Liver (tissue), 9 donors: ENCODE data around the gene ABCA4. TPM values are rescaled to one million over a fixed set of nuclear protein-coding genes. Genes with fewer than 3 reads are reported as not detected.

Source experiments
- DNase-seq: peaks from one replicate; pipeline ENCODE4 v3.0.0-alpha.2; 2017; ENCODE audit warnings: low spot score
- H3K27ac ChIP-seq, 2 donors: one replicate each; pipeline ENCODE4 v1.7.0; 2013; ENCODE audit warnings: inconsistent platforms in 2 of 2, low read length in 2 of 2, control low read depth in 1 of 2, low read depth in 1 of 2, mild to moderate bottlenecking in 1 of 2
- H3K27me3 ChIP-seq, 4 donors: one replicate each; pipeline versions ENCODE4 v1.6.1 to v1.7.0; 2013; ENCODE audit warnings: low read length in 3 of 4, inconsistent platforms in 1 of 4, mild to moderate bottlenecking in 1 of 4, moderate library complexity in 1 of 4; ENCODE audit not compliant: control insufficient read depth in 4 of 4, insufficient read depth in 4 of 4
- H3K36me3 ChIP-seq, 4 donors: one replicate each; pipeline versions ENCODE4 v1.6.1 to v1.7.0; 2013; ENCODE audit warnings: low read length in 3 of 4, mild to moderate bottlenecking in 3 of 4, low read depth in 1 of 4, moderate library complexity in 1 of 4; ENCODE audit not compliant: control insufficient read depth in 4 of 4, insufficient read depth in 3 of 4
- H3K4me1 ChIP-seq, 4 donors: one replicate each; pipeline versions ENCODE4 v1.6.1 to v1.7.0; 2013; ENCODE audit warnings: low read length in 3 of 4, mild to moderate bottlenecking in 3 of 4, moderate library complexity in 1 of 4; ENCODE audit not compliant: control insufficient read depth in 4 of 4, insufficient read depth in 4 of 4
- H3K4me3 ChIP-seq, 3 donors: one replicate each; pipeline versions ENCODE4 v1.6.1 to v1.7.0; 2013; ENCODE audit warnings: low read length in 3 of 3, control low read depth in 1 of 3, low read depth in 1 of 3, mild to moderate bottlenecking in 1 of 3
- H3K9ac ChIP-seq, 2 donors: one replicate each; pipeline ENCODE4 v1.7.0; 2013; ENCODE audit warnings: low read length in 2 of 2, mild to moderate bottlenecking in 2 of 2, moderate library complexity in 2 of 2, control low read depth in 1 of 2, low read depth in 1 of 2
- H3K9me3 ChIP-seq, 4 donors: one replicate each; pipeline versions ENCODE4 v1.6.1 to v1.7.0; 2013; ENCODE audit warnings: low read length in 3 of 4; ENCODE audit not compliant: control insufficient read depth in 4 of 4
- FOXA1 ChIP-seq: IDR thresholded peaks from 2 replicates; pipeline ENCODE4 v1.6.1; 2016; ENCODE audit warnings: antibody characterized with exemption
- FOXA2 ChIP-seq: IDR thresholded peaks from 2 replicates; pipeline ENCODE4 v1.6.1; 2016; ENCODE audit warnings: antibody characterized with exemption
- HNF4A ChIP-seq, 2 donors: conservative IDR thresholded peaks; 2 replicates each; pipeline ENCODE4 v1.6.1; 2016; ENCODE audit warnings: antibody characterized with exemption in 2 of 2, mild to moderate bottlenecking in 2 of 2
- JUND ChIP-seq, 2 donors: IDR thresholded peaks; 2 replicates each; pipeline ENCODE4 v1.6.1; 2016; ENCODE audit warnings: antibody characterized with exemption in 2 of 2
- NR2F2 ChIP-seq: IDR thresholded peaks from 2 replicates; pipeline ENCODE4 v1.6.1; 2016; ENCODE audit warnings: antibody characterized with exemption
- RAD21 ChIP-seq, 2 donors: IDR thresholded peaks; 2 replicates each; pipeline ENCODE4 v1.6.1; 2016; ENCODE audit warnings: antibody characterized with exemption in 2 of 2, mild to moderate bottlenecking in 2 of 2
- RXRA ChIP-seq, 2 donors: IDR thresholded peaks; 2 replicates each; pipeline ENCODE4 v1.6.1; 2017 to 2018; ENCODE audit warnings: antibody characterized with exemption in 2 of 2, mild to moderate bottlenecking in 1 of 2
- SP1 ChIP-seq: IDR thresholded peaks from 2 replicates; pipeline ENCODE4 v1.6.1; 2018; ENCODE audit warnings: antibody characterized with exemption, mild to moderate bottlenecking
- TAF1 ChIP-seq: conservative IDR thresholded peaks from 2 replicates; pipeline ENCODE4 v1.6.1; 2016; ENCODE audit warnings: antibody characterized with exemption, mild to moderate bottlenecking
- YY1 ChIP-seq: IDR thresholded peaks from 2 replicates; pipeline ENCODE4 v1.6.1; 2016; ENCODE audit warnings: antibody characterized with exemption, mild to moderate bottlenecking
- WGBS: extraction: QIAGEN DNeasy Blood & Tissue Kit; methylation state at CpG from one replicate; pipeline ENCODE4 v1.1.7; 2013; 5-methylcytosine and 5-hydroxymethylcytosine counted together
- polyA plus RNA-seq, 2 donors: library from polyadenylated mRNA; stranded (reverse) in 1 of 2; unstranded in 1 of 2; fragments of 200-250 nt in 1 of 2; fragments of >200 nt in 1 of 2; fragmentation: Nextera tagmentation in 1 of 2; extraction: Ambion mirVana in 1 of 2; gene quantifications; one replicate each; pipeline versions ENCODE4 v1.2.1 to v1.2.3, GENCODE V29; 2013 to 2015
- total RNA-seq, 2 donors: library from RNA; depleted of rRNA; stranded (reverse); fragments of >200 nt; gene quantifications; one replicate each; pipeline ENCODE4 v1.2.3, GENCODE V29; 2014
- TF ChIP-seq, protein P1 (sequence below): IDR thresholded peaks from 2 replicates; pipeline ENCODE4 v1.6.1; 2016; ENCODE audit warnings: antibody characterized with exemption
- TF ChIP-seq, protein P2 (sequence below): IDR thresholded peaks from 2 replicates; pipeline ENCODE4 v1.6.1; 2016; ENCODE audit warnings: antibody characterized with exemption
- TF ChIP-seq, protein P3 (sequence below): fragments of 150-350 bp; IDR thresholded peaks from 2 replicates; pipeline ENCODE4 v1.5.1; 2017; ENCODE audit warnings: improper control_type of control experiment, low read depth, low read length; ENCODE audit not compliant: missing input control
- TF ChIP-seq, protein P4 (sequence below): IDR thresholded peaks from 2 replicates; pipeline ENCODE4 v1.6.1; 2016; ENCODE audit warnings: antibody characterized with exemption
- TF ChIP-seq, protein P5 (sequence below): IDR thresholded peaks from 2 replicates; pipeline ENCODE4 v1.6.1; 2016; ENCODE audit warnings: antibody characterized with exemption, mild to moderate bottlenecking
- donor health status: healthy.
- donor health status: healthy.
- donor health status: healthy.
- donor health status: healthy.
- donor health status: healthy.

The ABCA4 gene
- total and polyA plus RNA-seq, 4 donors: 0.19 to 1.5 (median 0.38) TPM

DNA sequence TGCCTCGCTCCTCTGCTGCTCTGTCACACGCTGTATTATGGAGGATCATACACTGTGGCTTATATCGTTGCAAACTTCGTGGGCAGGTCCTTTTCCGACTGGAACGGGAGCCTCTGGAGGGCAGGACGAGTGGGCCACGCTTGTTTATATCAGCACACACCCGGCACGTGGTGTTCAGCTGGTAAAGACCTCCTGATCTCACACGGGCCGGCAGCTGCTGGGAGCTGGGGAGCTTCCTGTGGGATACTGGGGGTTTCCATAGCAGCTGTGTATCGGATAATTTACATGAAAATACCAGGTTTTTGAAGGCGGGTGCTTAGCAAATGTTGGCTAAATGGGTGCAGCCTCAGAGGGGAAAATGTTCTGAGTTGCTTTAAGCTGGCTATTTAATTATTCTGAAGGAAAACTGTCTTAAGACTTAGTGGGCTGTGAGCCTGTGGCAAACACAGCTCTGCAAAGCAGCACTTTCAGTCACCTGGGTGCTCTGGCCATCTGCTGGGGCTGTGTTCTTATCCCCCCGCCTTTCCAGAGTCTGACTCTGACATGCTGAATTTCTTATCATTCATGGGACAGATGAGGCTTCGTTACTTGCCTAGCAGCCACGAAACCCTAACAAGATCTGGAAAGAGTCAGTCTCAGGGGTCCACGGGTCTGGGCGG lies 108.1 kb downstream of the ABCA4 start:
- no peak for TF ChIP-seq JUND (IDR thresholded peaks at IDR 0.05)
- TF ChIP-seq YY1: no peak
- no peak for TF ChIP-seq TAF1
- TF ChIP-seq, protein P1, sequence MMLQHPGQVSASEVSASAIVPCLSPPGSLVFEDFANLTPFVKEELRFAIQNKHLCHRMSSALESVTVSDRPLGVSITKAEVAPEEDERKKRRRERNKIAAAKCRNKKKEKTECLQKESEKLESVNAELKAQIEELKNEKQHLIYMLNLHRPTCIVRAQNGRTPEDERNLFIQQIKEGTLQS: no peak
- no peak for TF ChIP-seq NR2F2
- no peak for TF ChIP-seq RAD21 (IDR thresholded peaks at IDR 0.05)
- TF ChIP-seq, protein P2, sequence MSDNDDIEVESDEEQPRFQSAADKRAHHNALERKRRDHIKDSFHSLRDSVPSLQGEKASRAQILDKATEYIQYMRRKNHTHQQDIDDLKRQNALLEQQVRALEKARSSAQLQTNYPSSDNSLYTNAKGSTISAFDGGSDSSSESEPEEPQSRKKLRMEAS: no peak
- TF ChIP-seq, protein P3, sequence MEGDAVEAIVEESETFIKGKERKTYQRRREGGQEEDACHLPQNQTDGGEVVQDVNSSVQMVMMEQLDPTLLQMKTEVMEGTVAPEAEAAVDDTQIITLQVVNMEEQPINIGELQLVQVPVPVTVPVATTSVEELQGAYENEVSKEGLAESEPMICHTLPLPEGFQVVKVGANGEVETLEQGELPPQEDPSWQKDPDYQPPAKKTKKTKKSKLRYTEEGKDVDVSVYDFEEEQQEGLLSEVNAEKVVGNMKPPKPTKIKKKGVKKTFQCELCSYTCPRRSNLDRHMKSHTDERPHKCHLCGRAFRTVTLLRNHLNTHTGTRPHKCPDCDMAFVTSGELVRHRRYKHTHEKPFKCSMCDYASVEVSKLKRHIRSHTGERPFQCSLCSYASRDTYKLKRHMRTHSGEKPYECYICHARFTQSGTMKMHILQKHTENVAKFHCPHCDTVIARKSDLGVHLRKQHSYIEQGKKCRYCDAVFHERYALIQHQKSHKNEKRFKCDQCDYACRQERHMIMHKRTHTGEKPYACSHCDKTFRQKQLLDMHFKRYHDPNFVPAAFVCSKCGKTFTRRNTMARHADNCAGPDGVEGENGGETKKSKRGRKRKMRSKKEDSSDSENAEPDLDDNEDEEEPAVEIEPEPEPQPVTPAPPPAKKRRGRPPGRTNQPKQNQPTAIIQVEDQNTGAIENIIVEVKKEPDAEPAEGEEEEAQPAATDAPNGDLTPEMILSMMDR: no peak
- TF ChIP-seq FOXA2: no peak
- TF ChIP-seq, protein P4, sequence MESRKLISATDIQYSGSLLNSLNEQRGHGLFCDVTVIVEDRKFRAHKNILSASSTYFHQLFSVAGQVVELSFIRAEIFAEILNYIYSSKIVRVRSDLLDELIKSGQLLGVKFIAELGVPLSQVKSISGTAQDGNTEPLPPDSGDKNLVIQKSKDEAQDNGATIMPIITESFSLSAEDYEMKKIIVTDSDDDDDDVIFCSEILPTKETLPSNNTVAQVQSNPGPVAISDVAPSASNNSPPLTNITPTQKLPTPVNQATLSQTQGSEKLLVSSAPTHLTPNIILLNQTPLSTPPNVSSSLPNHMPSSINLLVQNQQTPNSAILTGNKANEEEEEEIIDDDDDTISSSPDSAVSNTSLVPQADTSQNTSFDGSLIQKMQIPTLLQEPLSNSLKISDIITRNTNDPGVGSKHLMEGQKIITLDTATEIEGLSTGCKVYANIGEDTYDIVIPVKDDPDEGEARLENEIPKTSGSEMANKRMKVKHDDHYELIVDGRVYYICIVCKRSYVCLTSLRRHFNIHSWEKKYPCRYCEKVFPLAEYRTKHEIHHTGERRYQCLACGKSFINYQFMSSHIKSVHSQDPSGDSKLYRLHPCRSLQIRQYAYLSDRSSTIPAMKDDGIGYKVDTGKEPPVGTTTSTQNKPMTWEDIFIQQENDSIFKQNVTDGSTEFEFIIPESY: no peak
- no peak for TF ChIP-seq HNF4A (conservative IDR thresholded peaks at IDR 0.05)
- TF ChIP-seq FOXA1: no peak
- no peak for TF ChIP-seq SP1
- no peak for TF ChIP-seq RXRA (IDR thresholded peaks at IDR 0.05)
- DNase-seq: no peak
- Histone ChIP-seq H3K27ac (no peak overlapping the region), H3K9ac (no peak overlapping the region), H3K4me3 (no peak overlapping the region), H3K9me3 (no peaks in the 10 kb centered on the region), H3K27me3 (no peaks in the 10 kb centered on the region), H3K36me3 (no peaks in the 10 kb centered on the region), H3K4me1 (no peaks in the 10 kb centered on the region)
- WGBS: 75% methylated on average over 19 of the region's 19 CpGs

DNA sequence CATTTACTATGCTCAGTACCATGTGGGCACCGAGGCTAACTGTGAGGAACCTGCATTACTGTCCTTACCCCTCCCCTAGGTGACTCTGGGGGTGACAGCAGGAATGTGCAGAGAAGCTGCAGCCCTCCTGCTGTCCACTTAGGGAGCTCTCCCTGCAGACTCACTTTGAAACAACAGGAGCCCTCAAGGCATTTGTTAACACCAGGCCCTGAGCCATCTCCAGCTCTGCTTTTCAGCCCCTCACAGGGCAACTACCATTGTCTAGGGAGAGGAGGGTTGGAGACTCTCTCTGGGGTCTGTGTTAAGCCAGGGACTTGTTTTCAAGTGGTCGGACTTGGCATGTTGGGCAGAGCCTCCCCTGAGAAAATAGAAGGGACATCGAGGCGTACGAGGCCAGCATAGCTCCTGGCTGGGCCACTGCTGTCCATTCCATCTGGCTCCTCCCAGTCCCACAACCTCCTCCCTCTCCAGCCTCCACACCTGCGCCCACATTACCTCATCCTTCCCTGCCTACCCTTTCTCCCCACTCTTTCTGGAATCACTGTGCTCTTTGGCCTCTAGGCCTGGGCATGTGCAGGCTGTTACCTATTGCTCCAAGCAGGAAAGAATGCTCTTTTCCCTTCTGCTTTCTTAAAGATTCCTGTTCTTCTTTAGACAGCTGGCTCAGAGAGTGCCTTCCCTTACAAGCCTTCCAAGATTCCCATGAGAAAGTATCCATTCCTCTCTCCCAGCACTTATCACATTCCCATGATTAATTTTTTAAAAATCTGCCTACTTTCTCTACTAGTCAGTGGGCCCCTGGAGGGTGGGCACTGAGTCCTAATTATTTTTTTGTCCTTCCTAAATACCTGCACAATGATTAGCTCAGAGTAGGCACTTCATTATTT lies 109.0 kb downstream of the ABCA4 start:
- no peak overlapping the region for H3K27ac ChIP-seq
- no peak overlapping the region for H3K9ac ChIP-seq
- TF ChIP-seq, protein P5, sequence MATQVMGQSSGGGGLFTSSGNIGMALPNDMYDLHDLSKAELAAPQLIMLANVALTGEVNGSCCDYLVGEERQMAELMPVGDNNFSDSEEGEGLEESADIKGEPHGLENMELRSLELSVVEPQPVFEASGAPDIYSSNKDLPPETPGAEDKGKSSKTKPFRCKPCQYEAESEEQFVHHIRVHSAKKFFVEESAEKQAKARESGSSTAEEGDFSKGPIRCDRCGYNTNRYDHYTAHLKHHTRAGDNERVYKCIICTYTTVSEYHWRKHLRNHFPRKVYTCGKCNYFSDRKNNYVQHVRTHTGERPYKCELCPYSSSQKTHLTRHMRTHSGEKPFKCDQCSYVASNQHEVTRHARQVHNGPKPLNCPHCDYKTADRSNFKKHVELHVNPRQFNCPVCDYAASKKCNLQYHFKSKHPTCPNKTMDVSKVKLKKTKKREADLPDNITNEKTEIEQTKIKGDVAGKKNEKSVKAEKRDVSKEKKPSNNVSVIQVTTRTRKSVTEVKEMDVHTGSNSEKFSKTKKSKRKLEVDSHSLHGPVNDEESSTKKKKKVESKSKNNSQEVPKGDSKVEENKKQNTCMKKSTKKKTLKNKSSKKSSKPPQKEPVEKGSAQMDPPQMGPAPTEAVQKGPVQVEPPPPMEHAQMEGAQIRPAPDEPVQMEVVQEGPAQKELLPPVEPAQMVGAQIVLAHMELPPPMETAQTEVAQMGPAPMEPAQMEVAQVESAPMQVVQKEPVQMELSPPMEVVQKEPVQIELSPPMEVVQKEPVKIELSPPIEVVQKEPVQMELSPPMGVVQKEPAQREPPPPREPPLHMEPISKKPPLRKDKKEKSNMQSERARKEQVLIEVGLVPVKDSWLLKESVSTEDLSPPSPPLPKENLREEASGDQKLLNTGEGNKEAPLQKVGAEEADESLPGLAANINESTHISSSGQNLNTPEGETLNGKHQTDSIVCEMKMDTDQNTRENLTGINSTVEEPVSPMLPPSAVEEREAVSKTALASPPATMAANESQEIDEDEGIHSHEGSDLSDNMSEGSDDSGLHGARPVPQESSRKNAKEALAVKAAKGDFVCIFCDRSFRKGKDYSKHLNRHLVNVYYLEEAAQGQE: peak; percentile 24
- no peak for TF ChIP-seq RXRA (IDR thresholded peaks at IDR 0.05)
- no peaks in the 10 kb centered on the region for H3K36me3 ChIP-seq
- no peak for DNase-seq
- H3K4me3 ChIP-seq: no peak overlapping the region
- no peaks in the 10 kb centered on the region for H3K4me1 ChIP-seq
- no peaks in the 10 kb centered on the region for H3K27me3 ChIP-seq
- WGBS: 90% methylated on average over 6 of the region's 6 CpGs
- no peaks in the 10 kb centered on the region for H3K9me3 ChIP-seq
